ENCODE measurements around the gene CDC34.

CDC34 gene

DNA sequence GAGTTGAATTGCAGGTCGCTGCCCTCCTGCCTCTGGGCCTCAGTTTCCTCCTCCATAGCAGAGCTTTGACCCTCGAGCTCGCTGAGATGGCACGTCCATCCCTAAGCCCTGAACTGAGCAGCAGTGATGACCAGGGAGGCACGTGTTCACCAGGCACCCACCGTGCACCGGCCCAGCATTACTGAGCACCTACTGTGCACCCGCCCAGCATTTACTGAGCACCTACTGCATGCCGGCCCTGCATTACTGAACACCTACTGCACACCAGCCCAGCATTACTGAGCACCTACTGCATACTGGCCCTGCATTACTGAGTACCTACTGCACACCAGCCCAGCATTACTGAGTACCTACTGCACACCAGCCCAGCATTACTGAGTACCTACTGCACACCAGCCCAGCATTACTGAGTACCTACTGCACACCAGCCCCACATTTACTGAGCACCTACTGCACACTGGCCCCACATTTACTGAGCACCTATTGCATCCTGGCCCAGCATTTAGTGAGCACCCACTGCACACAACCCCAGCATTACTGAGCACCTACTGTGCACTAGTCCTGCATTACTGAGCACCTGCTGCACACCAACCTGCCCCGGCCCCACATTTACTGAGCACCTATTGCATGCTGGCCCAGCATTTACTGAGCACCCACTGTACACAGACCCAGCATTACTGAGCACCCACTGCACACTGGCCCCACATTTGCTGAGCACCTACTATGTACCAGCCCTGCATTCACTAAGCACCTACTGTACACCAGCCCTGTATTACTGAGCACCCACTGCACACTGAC, 18.0 kb upstream of the CDC34 start:
- TF ChIP-seq, protein P1, sequence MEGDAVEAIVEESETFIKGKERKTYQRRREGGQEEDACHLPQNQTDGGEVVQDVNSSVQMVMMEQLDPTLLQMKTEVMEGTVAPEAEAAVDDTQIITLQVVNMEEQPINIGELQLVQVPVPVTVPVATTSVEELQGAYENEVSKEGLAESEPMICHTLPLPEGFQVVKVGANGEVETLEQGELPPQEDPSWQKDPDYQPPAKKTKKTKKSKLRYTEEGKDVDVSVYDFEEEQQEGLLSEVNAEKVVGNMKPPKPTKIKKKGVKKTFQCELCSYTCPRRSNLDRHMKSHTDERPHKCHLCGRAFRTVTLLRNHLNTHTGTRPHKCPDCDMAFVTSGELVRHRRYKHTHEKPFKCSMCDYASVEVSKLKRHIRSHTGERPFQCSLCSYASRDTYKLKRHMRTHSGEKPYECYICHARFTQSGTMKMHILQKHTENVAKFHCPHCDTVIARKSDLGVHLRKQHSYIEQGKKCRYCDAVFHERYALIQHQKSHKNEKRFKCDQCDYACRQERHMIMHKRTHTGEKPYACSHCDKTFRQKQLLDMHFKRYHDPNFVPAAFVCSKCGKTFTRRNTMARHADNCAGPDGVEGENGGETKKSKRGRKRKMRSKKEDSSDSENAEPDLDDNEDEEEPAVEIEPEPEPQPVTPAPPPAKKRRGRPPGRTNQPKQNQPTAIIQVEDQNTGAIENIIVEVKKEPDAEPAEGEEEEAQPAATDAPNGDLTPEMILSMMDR (conservative IDR thresholded peaks at IDR 0.05; ENCODE audit: low read depth, low read length), result no peak
- H3K4me3 ChIP-seq (ENCODE audit: low read depth, low read length), result no peak overlapping the region
- no peak for DNase-seq (ENCODE audit: low read depth)

DNA sequence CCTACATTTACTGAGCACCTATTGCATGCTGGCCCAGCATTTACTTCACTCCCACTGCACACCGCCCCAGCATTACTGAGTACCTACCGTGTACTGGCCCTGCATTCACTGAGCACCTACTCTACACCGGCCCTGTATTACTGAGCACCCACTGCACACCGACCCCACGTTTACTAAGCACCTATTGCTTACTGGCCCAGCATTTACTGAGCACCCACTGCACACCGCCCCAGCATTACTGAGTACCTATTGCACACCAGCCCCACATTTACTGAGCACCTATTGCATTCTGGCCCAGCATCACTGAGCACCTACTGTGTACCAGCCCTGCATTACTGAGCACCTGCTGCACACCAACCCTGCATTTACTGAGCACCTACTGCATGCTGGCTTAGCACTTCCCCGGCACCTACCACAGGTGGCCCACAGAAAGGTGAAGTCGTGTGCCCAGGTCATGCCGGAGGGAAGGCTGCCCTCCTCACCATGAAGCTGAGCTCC, 17.3 kb upstream of the CDC34 start:
- DNase-seq (ENCODE audit: low read depth), result no peak
- TF ChIP-seq, protein P1 (conservative IDR thresholded peaks at IDR 0.05; ENCODE audit: low read depth, low read length), result no peak
- H3K4me3 ChIP-seq (ENCODE audit: low read depth, low read length), result no peak overlapping the region

DNA sequence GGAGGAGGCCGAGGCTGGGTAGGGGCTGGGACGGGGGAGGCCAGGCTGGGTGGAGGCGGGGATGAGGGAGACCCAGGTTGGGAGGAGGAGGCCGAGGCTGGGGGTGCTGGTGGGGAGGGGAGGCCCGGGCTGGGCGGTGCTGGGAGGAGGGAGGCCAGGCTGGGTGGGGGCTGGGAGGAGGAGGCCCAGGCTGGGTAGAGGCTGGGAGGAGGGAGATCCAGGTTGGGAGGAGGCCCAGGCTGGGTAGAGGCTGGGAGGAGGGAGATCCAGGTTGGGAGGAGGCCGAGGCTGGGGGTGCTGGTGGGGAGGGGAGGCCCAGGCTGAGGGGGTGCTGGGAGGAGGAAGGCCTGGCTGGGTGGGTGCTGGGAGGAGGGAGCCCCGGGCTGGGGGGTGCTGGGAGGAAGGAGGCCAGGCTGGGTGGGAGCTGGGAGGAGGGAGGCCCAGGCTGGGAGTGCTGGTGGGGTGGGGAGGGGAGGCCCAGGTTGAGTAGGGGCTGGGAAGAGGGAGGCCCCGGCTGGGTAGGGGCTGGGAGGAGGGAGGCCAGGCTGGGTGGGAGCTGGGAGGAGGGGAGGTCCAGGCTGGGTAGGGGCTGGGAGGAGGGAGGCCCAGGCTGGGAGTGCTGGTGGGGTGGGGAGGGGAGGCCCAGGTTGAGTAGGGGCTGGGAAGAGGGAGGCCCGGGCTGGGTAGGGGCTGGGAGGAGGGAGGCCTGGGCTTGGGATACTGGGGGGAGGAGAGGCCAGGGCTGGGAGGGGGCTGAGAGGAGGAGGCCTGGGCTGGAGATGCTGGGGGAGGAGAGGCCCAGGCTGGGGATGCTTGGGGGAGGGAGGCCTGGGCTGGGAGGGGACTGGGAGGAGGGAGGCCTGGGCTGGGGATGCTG, 13.6 kb upstream of the CDC34 start:
- H3K4me3 ChIP-seq (ENCODE audit: low read depth, low read length), result no peak overlapping the region
- no peak for DNase-seq (ENCODE audit: low read depth)
- TF ChIP-seq, protein P1 (conservative IDR thresholded peaks at IDR 0.05; ENCODE audit: low read depth, low read length), result no peak

DNA sequence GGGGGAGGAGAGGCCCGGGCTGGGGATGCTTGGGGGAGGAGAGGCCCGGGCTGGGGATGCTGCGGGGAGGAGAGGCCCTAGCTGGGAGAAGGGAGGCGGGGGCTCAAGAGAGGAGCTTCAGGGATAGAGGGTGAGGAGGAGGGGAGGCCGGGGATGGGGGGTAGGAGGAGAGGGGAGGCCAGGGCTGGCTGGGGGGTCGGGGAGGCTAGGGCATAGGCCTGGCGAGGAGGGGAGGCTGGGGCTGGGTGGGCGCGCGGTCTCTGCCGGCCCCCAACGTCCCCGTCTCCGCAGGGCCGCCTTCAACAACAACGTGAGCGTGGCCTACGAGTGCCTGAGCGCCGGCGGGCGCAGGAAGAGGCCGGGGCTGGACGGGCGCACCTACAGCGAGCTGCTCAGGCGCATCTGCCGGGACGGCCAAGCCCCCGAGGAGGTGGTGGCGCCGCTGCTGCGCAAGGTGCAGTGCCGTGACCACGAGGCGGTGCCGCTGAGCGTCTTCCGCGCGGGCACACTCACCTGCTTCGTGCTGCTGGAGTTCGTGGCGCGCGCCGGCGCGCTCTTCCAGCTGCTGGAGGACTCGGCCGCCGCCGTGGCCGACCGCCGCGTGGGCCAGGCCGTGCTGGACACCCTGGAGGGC, 12.8 kb upstream of the CDC34 start:
- TF ChIP-seq, protein P1 (conservative IDR thresholded peaks at IDR 0.05; ENCODE audit: low read depth, low read length), result no peak
- no peak for DNase-seq (ENCODE audit: low read depth)
- H3K4me3 ChIP-seq (ENCODE audit: low read depth, low read length), result no peak overlapping the region

DNA sequence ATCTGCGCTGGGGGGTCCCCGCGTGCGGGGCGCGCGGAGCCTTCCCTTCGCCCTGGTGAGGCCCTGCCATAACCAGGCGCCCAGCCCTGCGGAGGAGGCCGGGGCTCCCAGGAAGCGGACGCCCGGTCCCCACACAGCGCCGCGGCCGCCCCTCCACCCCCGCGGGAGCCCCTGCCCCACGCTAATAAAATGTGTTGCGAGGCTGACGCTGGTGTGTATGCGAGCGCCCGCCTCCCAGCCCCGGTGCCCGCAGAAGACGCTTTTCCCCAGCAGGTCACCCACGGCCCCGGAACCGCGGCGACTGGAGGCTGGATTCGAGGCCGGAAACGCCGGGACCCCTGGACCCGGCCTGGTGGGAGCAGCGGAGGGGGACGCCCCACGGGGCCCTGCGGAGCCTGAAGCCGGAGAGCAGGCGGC, 12.1 kb upstream of the CDC34 start:
- H3K4me3 ChIP-seq (ENCODE audit: low read depth, low read length), result no peak overlapping the region
- TF ChIP-seq, protein P1 (conservative IDR thresholded peaks at IDR 0.05; ENCODE audit: low read depth, low read length), result no peak
- DNase-seq (ENCODE audit: low read depth), result no peak

DNA sequence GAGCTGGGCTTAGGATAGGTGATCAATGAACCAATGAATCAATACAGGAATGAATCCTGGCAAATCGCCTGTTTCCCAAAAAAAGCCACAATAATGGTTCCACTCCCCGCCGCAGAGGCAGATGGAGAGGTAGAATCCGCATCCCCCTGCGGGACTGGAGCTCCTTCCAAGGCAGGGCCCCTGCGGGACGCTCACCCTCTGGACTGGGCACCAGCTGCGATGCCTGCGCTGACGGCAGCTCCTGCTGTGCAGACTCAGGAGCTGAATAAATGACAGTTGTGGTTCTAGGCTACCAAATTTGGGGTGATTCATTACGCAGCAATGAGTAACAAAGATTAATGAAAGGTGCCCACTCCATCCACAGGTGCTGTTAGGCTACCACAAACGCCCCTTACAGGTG, 8.8 kb upstream of the CDC34 start:
- TF ChIP-seq, protein P1 (conservative IDR thresholded peaks at IDR 0.05; ENCODE audit: low read depth, low read length), result no peak
- no peak overlapping the region for H3K4me3 ChIP-seq (ENCODE audit: low read depth, low read length)
- no peak for DNase-seq (ENCODE audit: low read depth)
